MM.1S (cell line): ENCODE measurements around the gene LIPA.
"Not testable (repeated sequence)": the region's sequence is repeated elsewhere in the genome, so short reads cannot be mapped to it uniquely, and the experiment has no call there.

Source experiments
- DNase-seq: peaks from one replicate; pipeline ENCODE4 v3.0.0-alpha.2; 2015
- H2AFZ ChIP-seq: fragments of 300-600 bp; sonication (generic); 2 replicates; pipeline ENCODE4 v1.6.0; 2016; ENCODE audit warnings: antibody characterized with exemption, low read length
- H3F3A ChIP-seq: fragments of 300-600 bp; sonication (generic); 2 replicates; pipeline ENCODE4 v1.6.1; 2016; ENCODE audit warnings: mild to moderate bottlenecking, antibody characterized with exemption, low read length, moderate library complexity, mixed read lengths; ENCODE audit not compliant: insufficient read depth
- H3K27ac ChIP-seq: fragments of 300-600 bp; sonication (generic); 2 replicates; pipeline ENCODE4 v1.5.1; 2016; ENCODE audit warnings: mild to moderate bottlenecking, low read length
- H3K27me3 ChIP-seq: fragments of 300-600 bp; sonication (generic); replicated peaks from 2 replicates; pipeline ENCODE4 v1.6.0; 2016; ENCODE audit warnings: low read length; ENCODE audit not compliant: insufficient read depth
- H3K36me3 ChIP-seq: fragments of 300-600 bp; sonication (generic); replicated peaks from 2 replicates; pipeline ENCODE4 v1.6.1; 2016; ENCODE audit warnings: mild to moderate bottlenecking, low read length, mixed read lengths; ENCODE audit not compliant: insufficient read depth
- H3K4me1 ChIP-seq: fragments of 300-600 bp; sonication (generic); 2 replicates; pipeline ENCODE4 v1.6.1; 2016; ENCODE audit warnings: low read length, mixed read lengths
- H3K4me2 ChIP-seq: fragments of 300-600 bp; sonication (generic); 2 replicates; pipeline ENCODE4 v1.6.0; 2016; ENCODE audit warnings: low read depth, low read length
- H3K4me3 ChIP-seq: fragments of 300-600 bp; sonication (generic); 2 replicates; pipeline ENCODE4 v1.5.1; 2016; ENCODE audit warnings: low read length, mixed read lengths
- H3K79me2 ChIP-seq: fragments of 300-600 bp; sonication (generic); 2 replicates; pipeline ENCODE4 v1.6.1; 2016; ENCODE audit warnings: mixed run types, low read length, mixed read lengths
- H3K9ac ChIP-seq: fragments of 300-600 bp; sonication (generic); 2 replicates; pipeline ENCODE4 v1.6.1; 2016; ENCODE audit warnings: low read length, mixed read lengths
- H3K9me2 ChIP-seq: fragments of 300-600 bp; sonication (generic); replicated peaks from 2 replicates; pipeline ENCODE4 v1.6.1; 2016; ENCODE audit warnings: mild to moderate bottlenecking, low read length, mixed read lengths; ENCODE audit not compliant: insufficient read depth
- H3K9me3 ChIP-seq: fragments of 300-600 bp; sonication (generic); replicated peaks from 2 replicates; pipeline ENCODE4 v1.6.1; 2016; ENCODE audit warnings: mild to moderate bottlenecking, low read length, mixed read lengths; ENCODE audit not compliant: insufficient read depth
- H4K20me1 ChIP-seq: fragments of 300-600 bp; sonication (generic); 2 replicates; pipeline ENCODE4 v1.6.1; 2016; ENCODE audit warnings: mild to moderate bottlenecking, low read length, moderate library complexity, mixed read lengths; ENCODE audit not compliant: insufficient read depth
- CTCF ChIP-seq: fragments of 300-600 bp; sonication (generic); IDR thresholded peaks from 2 replicates; pipeline ENCODE4 v1.5.1; 2016; ENCODE audit warnings: antibody characterized with exemption, low read length, mixed read lengths
- EZH2 ChIP-seq: fragments of 300-600 bp; sonication (generic); optimal IDR thresholded peaks from 2 replicates; pipeline ENCODE3; 2017; ENCODE audit warnings: low read depth, mild to moderate bottlenecking, antibody characterized with exemption, low read length, mixed read lengths
- EZH2phosphoT487 ChIP-seq: fragments of 300-600 bp; sonication (generic); IDR thresholded peaks from 2 replicates; pipeline ENCODE4 v1.6.1; 2018; ENCODE audit warnings: antibody characterized with exemption, low read length

The LIPA gene

GRCh38 chr10:89197473-89197872 lies 54.1 kb downstream of the LIPA start:
- Histone ChIP-seq H2AFZ (no peak overlapping the region), H3K9me3 (no peaks in the 10 kb centered on the region), H3K36me3 (no peaks in the 10 kb centered on the region), H3K9me2 (no peaks in the 10 kb centered on the region), H3K27ac (no peak overlapping the region), H3K79me2 (no peaks in the 10 kb centered on the region), H3K9ac (no peak overlapping the region), H3K4me1 (no peaks in the 10 kb centered on the region), H3K27me3 (no peaks in the 10 kb centered on the region), H3K4me3 (no peak overlapping the region), H3F3A (no peaks in the 10 kb centered on the region), H4K20me1 (no peaks in the 10 kb centered on the region), H3K4me2 (no peak overlapping the region)
- no peak for TF ChIP-seq EZH2
- no peak for TF ChIP-seq CTCF
- no peak for TF ChIP-seq EZH2phosphoT487
- no peak for DNase-seq

DNA sequence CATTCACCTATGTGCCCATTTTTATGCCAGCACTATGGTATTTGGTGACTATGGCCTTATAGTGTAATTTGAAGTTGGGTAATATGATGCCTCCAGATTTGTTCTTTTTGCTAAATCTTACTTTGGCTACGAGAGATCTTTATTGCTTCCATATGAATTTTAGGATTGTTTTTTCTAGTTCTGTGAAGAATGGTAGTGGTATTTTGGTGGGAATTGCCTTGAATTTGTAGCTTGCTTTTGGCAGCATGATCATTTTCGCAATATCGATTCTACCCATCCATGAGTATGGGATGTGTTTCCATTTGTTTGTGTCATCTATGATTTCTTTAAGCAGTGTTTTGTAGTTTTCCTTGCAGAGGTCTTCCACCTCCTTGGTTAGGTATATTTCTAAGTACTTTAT lies 60.3 kb downstream of the LIPA start:
- H3K36me3 ChIP-seq, H3K9ac ChIP-seq, H4K20me1 ChIP-seq, H3K27me3 ChIP-seq, H3F3A ChIP-seq, H3K4me1 ChIP-seq, H3K4me2 ChIP-seq, H3K9me2 ChIP-seq, H3K9me3 ChIP-seq, H3K79me2 ChIP-seq, H2AFZ ChIP-seq, H3K4me3 ChIP-seq, DNase-seq, H3K27ac ChIP-seq: not testable (repeated sequence)

- Histone ChIP-seq H3K79me2 (no peaks in the 10 kb centered on the region), H3K4me3 (no peak overlapping the region), H3K9me2 (no peaks in the 10 kb centered on the region), H3K9ac (no peak overlapping the region), H3K4me1 (no peaks in the 10 kb centered on the region), H3K9me3 (no peaks in the 10 kb centered on the region), H4K20me1 (no peaks in the 10 kb centered on the region), H2AFZ (no peak overlapping the region), H3K27ac (no peak overlapping the region), H3K36me3 (no peaks in the 10 kb centered on the region), H3F3A (no peaks in the 10 kb centered on the region), H3K4me2 (no peak overlapping the region), H3K27me3 (no peaks in the 10 kb centered on the region)
- no peak for DNase-seq
- no peak for TF ChIP-seq EZH2phosphoT487
- TF ChIP-seq CTCF, result no peak
- TF ChIP-seq EZH2, result no peak
Measured at GRCh38 chr10:89189211-89189734, 62.3 kb downstream of the LIPA start.

DNA sequence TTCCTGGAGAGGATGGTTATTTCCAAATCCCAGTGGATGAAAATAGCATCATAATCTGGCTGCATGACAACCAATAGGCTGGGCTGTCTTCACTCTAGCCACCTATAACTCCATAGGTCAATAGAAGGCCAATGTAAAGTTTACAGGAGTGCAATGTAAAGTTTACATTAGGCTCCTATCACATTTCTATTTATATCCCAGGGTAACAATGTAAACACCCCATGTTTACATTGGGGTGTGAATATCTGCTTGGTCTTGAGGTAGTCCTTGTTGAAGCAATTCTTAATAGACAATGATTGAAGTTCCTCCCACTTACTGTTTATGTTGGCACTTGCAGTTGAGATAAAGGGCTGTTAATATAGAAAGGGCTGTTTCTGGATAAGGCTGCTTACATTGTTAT lies 65.9 kb downstream of the LIPA start:
- H3K27ac ChIP-seq, result no peak overlapping the region
- H3K9me2 ChIP-seq, result no peaks in the 10 kb centered on the region
- no peak for DNase-seq
- no peak overlapping the region for H3K4me3 ChIP-seq
- no peaks in the 10 kb centered on the region for H4K20me1 ChIP-seq
- no peaks in the 10 kb centered on the region for H3K9me3 ChIP-seq
- no peak overlapping the region for H3K9ac ChIP-seq
- TF ChIP-seq EZH2phosphoT487 (no peak), EZH2 (no peak), CTCF (no peak)
- no peak overlapping the region for H2AFZ ChIP-seq
- H3K79me2 ChIP-seq, result no peaks in the 10 kb centered on the region
- no peak overlapping the region for H3K4me2 ChIP-seq
- H3F3A ChIP-seq, result no peaks in the 10 kb centered on the region
- no peaks in the 10 kb centered on the region for H3K27me3 ChIP-seq
- no peaks in the 10 kb centered on the region for H3K4me1 ChIP-seq
- H3K36me3 ChIP-seq, result no peaks in the 10 kb centered on the region
